Skeletal muscle tissue (tissue), 4 donors: ENCODE measurements around the gene FOLR2. TPM values are rescaled to one million over a fixed set of nuclear protein-coding genes. Genes with fewer than 3 reads are reported as not detected.

ENCODE experiments used
- H3K27ac ChIP-seq: one replicate; pipeline ENCODE4 v1.7.0; 2013; ENCODE audit warnings: mild to moderate bottlenecking, low read depth, low read length, inconsistent platforms
- H3K27me3 ChIP-seq, 3 donors: one replicate each; pipeline ENCODE4 v1.7.0; 2013; ENCODE audit warnings: low read length in 3 of 3; ENCODE audit not compliant: control insufficient read depth in 3 of 3, insufficient read depth in 3 of 3
- H3K36me3 ChIP-seq, 3 donors: one replicate each; pipeline ENCODE4 v1.7.0; 2013; ENCODE audit warnings: low read length in 3 of 3; ENCODE audit not compliant: control insufficient read depth in 3 of 3, insufficient read depth in 3 of 3
- H3K4me1 ChIP-seq, 3 donors: one replicate each; pipeline ENCODE4 v1.7.0; 2013; ENCODE audit warnings: low read length in 3 of 3, mild to moderate bottlenecking in 3 of 3; ENCODE audit not compliant: control insufficient read depth in 3 of 3, insufficient read depth in 3 of 3
- H3K4me3 ChIP-seq, 3 donors: one replicate each; pipeline ENCODE4 v1.7.0; 2013; ENCODE audit warnings: low read length in 3 of 3
- H3K9ac ChIP-seq, 3 donors: one replicate each; pipeline ENCODE4 v1.7.0; 2013; ENCODE audit warnings: low read length in 3 of 3, mild to moderate bottlenecking in 3 of 3, moderate library complexity in 2 of 3, low read depth in 1 of 3
- H3K9me3 ChIP-seq, 3 donors: one replicate each; pipeline ENCODE4 v1.7.0; 2013; ENCODE audit warnings: low read length in 3 of 3; ENCODE audit not compliant: control insufficient read depth in 3 of 3
- total RNA-seq: library from RNA; depleted of rRNA; stranded (reverse); fragments of >200 nt; gene quantifications from one replicate; pipeline ENCODE4 v1.2.3, GENCODE V29; 2014
- donor health status: Osteomylitis.

Gene FOLR2
- total RNA-seq, 1 donor from 2014 or later, result 15.1 TPM

GRCh38 chr11:72239849-72240460, 23.4 kb downstream of the FOLR2 start:
- peaks cover 18 to 25% (median 24%) of the 10 kb centered on the region in 3 donors for H3K36me3 ChIP-seq
- peaks cover 28 to 30% (median 30%) of the 10 kb centered on the region in 3 donors for H3K27me3 ChIP-seq
- no peaks in the 10 kb centered on the region for H3K9me3 ChIP-seq
- H3K9ac ChIP-seq, result peak overlapping the region; percentile 23 to 78 (median 66)
- H3K4me1 ChIP-seq, result peaks cover 13 to 25% (median 24%) of the 10 kb centered on the region in 3 donors
- peak overlapping the region; percentile 32 to 68 (median 49) for H3K4me3 ChIP-seq
- H3K27ac ChIP-seq, result peak overlapping the region; percentile 19

GRCh38 chr11:72240461-72241290, 24.1 kb downstream of the FOLR2 start:
- H3K27me3 ChIP-seq, result peaks cover 36 to 38% (median 37%) of the 10 kb centered on the region in 3 donors
- H3K9ac ChIP-seq, result peak overlapping the region; percentile 23 to 78 (median 66)
- H3K27ac ChIP-seq, result peak overlapping the region; percentile 19
- no peaks in the 10 kb centered on the region for H3K9me3 ChIP-seq
- peaks cover 13 to 25% (median 24%) of the 10 kb centered on the region in 3 donors for H3K4me1 ChIP-seq
- peak overlapping the region; percentile 32 to 60 (median 49) for H3K4me3 ChIP-seq
- H3K36me3 ChIP-seq, result peaks cover 11 to 18% (median 16%) of the 10 kb centered on the region in 3 donors

- no peaks in the 10 kb centered on the region for H3K9me3 ChIP-seq
- peaks cover 42 to 44% (median 42%) of the 10 kb centered on the region in 3 donors for H3K27me3 ChIP-seq
- peaks cover 13 to 25% (median 24%) of the 10 kb centered on the region in 3 donors for H3K4me1 ChIP-seq
- no peak overlapping the region for H3K27ac ChIP-seq
- H3K9ac ChIP-seq, result no peak overlapping the region
- H3K36me3 ChIP-seq, result peaks cover 8 to 15% (median 12%) of the 10 kb centered on the region in 3 donors
- H3K4me3 ChIP-seq, result no peak overlapping the region
Observed at GRCh38 chr11:72241291-72241781, 24.7 kb downstream of the FOLR2 start.

- no peak overlapping the region for H3K27ac ChIP-seq
- peaks cover 6 to 7% (median 7%) of the 10 kb centered on the region in 3 donors for H3K36me3 ChIP-seq
- H3K9ac ChIP-seq, result no peak overlapping the region
- peaks cover 48 to 52% (median 49%) of the 10 kb centered on the region in 3 donors for H3K27me3 ChIP-seq
- peaks cover 13 to 25% (median 18%) of the 10 kb centered on the region in 3 donors for H3K4me1 ChIP-seq
- H3K9me3 ChIP-seq, result no peaks in the 10 kb centered on the region
- H3K4me3 ChIP-seq, result no peak overlapping the region
Observed at GRCh38 chr11:72242141-72242540, 25.5 kb downstream of the FOLR2 start.

- H3K4me1 ChIP-seq, result peaks cover 13 to 21% (median 18%) of the 10 kb centered on the region in 3 donors
- no peak overlapping the region for H3K27ac ChIP-seq
- no peaks in the 10 kb centered on the region for H3K9me3 ChIP-seq
- H3K4me3 ChIP-seq, result no peak overlapping the region
- peaks cover 0 to under 1% (median 0%) of the 10 kb centered on the region in 3 donors for H3K36me3 ChIP-seq
- H3K9ac ChIP-seq, result no peak overlapping the region
- H3K27me3 ChIP-seq, result peaks cover 52 to 61% (median 56%) of the 10 kb centered on the region in 3 donors
Observed at GRCh38 chr11:72243173-72244059, 26.8 kb downstream of the FOLR2 start.

GRCh38 chr11:72244060-72244360, 27.4 kb downstream of the FOLR2 start, which contains the start of gene PHOX2A:
Gene PHOX2A (minus strand): TSS chr11:72244176. CDS start chr11:72244004, 172 bp downstream.
- Histone ChIP-seq H3K4me3 (no peak within 1 kb of the TSS), H3K36me3 (no peaks in the 10 kb centered on the region), H3K27me3 (peaks cover 56 to 64% (median 60%) of the 10 kb centered on the region in 3 donors)

GRCh38 chr11:72244361-72245262, 28.0 kb downstream of the FOLR2 start:
- Histone ChIP-seq H3K27ac (no peak overlapping the region), H3K4me3 (no peak overlapping the region), H3K9me3 (no peaks in the 10 kb centered on the region), H3K4me1 (peaks cover 6 to 12% (median 10%) of the 10 kb centered on the region in 3 donors), H3K27me3 (peaks cover 58 to 64% (median 64%) of the 10 kb centered on the region in 3 donors), H3K9ac (no peak overlapping the region), H3K36me3 (no peaks in the 10 kb centered on the region)

More at GRCh38 chr11:72244060-72244360, 27.4 kb downstream of the FOLR2 start, which contains the start of gene PHOX2A:
- Histone ChIP-seq H3K9me3 (no peaks in the 10 kb centered on the region), H3K9ac (no peak within 1 kb of the TSS), H3K27ac (no peak within 1 kb of the TSS), H3K4me1 (peaks cover 12 to 18% (median 16%) of the 10 kb centered on the region in 3 donors)

GRCh38 chr11:72245263-72245816, 28.7 kb downstream of the FOLR2 start:
- no peaks in the 10 kb centered on the region for H3K36me3 ChIP-seq
- H3K4me3 ChIP-seq, result no peak overlapping the region
- H3K27me3 ChIP-seq, result peaks cover 64 to 70% (median 70%) of the 10 kb centered on the region in 3 donors
- no peaks in the 10 kb centered on the region for H3K9me3 ChIP-seq
- peaks cover 2 to 8% (median 6%) of the 10 kb centered on the region in 3 donors for H3K4me1 ChIP-seq
- no peak overlapping the region for H3K27ac ChIP-seq
- no peak overlapping the region for H3K9ac ChIP-seq
